IMR-90 (cell line): ENCODE data around the gene LRRTM4.

Experiments used
- CHD1 ChIP-seq: IDR thresholded peaks from 2 replicates; pipeline ENCODE4 v1.6.1; 2012; ENCODE audit warnings: low read depth, low read length, improper control_type of control experiment
- CTCF ChIP-seq: conservative IDR thresholded peaks from 2 replicates; pipeline ENCODE4 v1.5.1; 2012; ENCODE audit warnings: mild to moderate bottlenecking, low read depth, low read length, improper control_type of control experiment
- ELK1 ChIP-seq: fragments of 150-350 bp; IDR thresholded peaks from 2 replicates; pipeline ENCODE4 v1.6.1; 2016; ENCODE audit warnings: low read depth, mild to moderate bottlenecking, low read length, moderate library complexity, borderline replicate concordance
- MXI1 ChIP-seq: IDR thresholded peaks from 2 replicates; pipeline ENCODE4 v1.6.1; 2012; ENCODE audit warnings: low read depth, mild to moderate bottlenecking, low read length, moderate library complexity, borderline replicate concordance
- POLR2A ChIP-seq: IDR thresholded peaks from 2 replicates; pipeline ENCODE4 v1.6.1; 2012; ENCODE audit warnings: mild to moderate bottlenecking, low read depth, low read length
- RAD21 ChIP-seq: IDR thresholded peaks from 2 replicates; pipeline ENCODE4 v1.6.1; 2012; ENCODE audit warnings: low read length, improper control_type of control experiment
- RCOR1 ChIP-seq: IDR thresholded peaks from 2 replicates; pipeline ENCODE4 v1.6.1; 2012; ENCODE audit warnings: mild to moderate bottlenecking, low read length, improper control_type of control experiment; ENCODE audit not compliant: insufficient replicate concordance
- TF ChIP-seq, protein P1 (sequence below): fragments of 150-350 bp; IDR thresholded peaks from 2 replicates; pipeline ENCODE4 v1.6.1; 2017; ENCODE audit warnings: mild to moderate bottlenecking, antibody characterized with exemption, low read length, low read depth

DNA sequence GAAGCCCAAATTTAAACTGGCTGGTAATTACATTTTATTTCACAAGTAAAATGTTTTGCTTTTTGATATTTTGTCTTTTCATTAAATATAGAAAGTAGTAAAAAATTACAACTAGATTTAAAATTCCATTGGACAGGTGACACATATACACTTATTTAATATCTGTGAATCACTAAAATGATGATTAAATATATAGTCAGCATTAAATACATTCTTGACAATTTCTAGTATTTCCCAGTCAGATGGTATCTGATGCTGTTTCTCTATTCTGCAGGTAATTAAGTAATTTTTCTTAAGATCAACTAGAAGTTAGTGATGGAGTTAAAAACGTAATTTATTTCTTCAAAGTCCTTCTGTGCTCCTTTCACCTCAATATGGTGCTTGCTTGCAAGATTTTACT, 237.8 kb downstream of the LRRTM4 start:
- TF ChIP-seq CTCF (no peak), RAD21 (no peak), RCOR1 (no peak), POLR2A (no peak), ELK1 (no peak), MXI1 (no peak), CHD1 (no peak)
- TF ChIP-seq, protein P1, sequence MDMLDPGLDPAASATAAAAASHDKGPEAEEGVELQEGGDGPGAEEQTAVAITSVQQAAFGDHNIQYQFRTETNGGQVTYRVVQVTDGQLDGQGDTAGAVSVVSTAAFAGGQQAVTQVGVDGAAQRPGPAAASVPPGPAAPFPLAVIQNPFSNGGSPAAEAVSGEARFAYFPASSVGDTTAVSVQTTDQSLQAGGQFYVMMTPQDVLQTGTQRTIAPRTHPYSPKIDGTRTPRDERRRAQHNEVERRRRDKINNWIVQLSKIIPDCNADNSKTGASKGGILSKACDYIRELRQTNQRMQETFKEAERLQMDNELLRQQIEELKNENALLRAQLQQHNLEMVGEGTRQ = no peak
